ENCODE results near the gene OR51A7.

DNA sequence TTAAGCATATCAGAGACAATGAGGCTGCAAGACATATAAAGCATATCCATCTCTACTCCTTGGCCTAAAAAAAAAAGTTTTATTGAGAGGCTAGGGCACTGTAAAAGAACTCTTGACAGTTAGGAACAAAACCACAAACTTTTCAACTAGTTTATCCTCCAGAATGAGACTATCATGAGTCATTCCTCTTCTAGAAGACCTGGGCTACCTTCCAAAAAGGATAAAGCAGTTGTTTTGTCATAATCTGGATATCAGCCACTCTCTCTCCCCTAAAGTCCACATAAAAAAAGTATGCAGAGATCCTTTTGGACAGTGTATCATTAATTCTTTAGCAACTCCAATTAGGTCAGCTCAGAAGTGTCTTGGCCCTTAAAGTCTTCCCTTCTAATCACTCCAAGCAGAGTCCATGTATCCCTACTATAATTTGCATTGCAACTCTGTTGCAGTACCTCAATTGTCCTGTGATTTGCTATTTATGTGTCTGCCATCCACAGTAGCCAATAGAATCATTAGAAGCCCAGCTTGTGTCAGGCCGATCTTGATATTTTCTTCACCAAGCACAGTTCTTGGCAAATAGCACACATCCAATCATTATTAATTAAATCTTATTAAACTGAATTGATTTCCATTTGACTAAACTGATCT is 11.5 kb upstream of the OR51A7 start:
- TF ChIP-seq, protein P1, sequence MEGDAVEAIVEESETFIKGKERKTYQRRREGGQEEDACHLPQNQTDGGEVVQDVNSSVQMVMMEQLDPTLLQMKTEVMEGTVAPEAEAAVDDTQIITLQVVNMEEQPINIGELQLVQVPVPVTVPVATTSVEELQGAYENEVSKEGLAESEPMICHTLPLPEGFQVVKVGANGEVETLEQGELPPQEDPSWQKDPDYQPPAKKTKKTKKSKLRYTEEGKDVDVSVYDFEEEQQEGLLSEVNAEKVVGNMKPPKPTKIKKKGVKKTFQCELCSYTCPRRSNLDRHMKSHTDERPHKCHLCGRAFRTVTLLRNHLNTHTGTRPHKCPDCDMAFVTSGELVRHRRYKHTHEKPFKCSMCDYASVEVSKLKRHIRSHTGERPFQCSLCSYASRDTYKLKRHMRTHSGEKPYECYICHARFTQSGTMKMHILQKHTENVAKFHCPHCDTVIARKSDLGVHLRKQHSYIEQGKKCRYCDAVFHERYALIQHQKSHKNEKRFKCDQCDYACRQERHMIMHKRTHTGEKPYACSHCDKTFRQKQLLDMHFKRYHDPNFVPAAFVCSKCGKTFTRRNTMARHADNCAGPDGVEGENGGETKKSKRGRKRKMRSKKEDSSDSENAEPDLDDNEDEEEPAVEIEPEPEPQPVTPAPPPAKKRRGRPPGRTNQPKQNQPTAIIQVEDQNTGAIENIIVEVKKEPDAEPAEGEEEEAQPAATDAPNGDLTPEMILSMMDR (IDR thresholded peaks at IDR 0.05) = no peak
- no peak for TF ChIP-seq POLR2A (IDR thresholded peaks at IDR 0.05)

Data from lower leg skin (tissue), 3 donors.